GM12864 (cell line): ENCODE measurements around the gene CHRNE.

ENCODE experiments used
- DNase-seq: peaks from one replicate; pipeline ENCODE4 v3.0.0-alpha.2; 2011; ENCODE audit warnings: low read depth
- H3K4me3 ChIP-seq: 2 replicates; pipeline ENCODE4 v1.5.1; 2011; ENCODE audit warnings: mild to moderate bottlenecking, low read depth, low read length, control low read depth
- CTCF ChIP-seq: IDR thresholded peaks from 2 replicates; pipeline ENCODE4 v1.5.1; 2011; ENCODE audit warnings: low read depth, mild to moderate bottlenecking, moderate library complexity, low read length, control low read depth, inconsistent platforms; ENCODE audit errors: missing control alignments

Gene CHRNE

GRCh38 chr17:4893272-4893671, 9.6 kb downstream of the CHRNE start:
- H3K4me3 ChIP-seq, result no peak overlapping the region
- no peak for TF ChIP-seq CTCF
- DNase-seq, result no peak

GRCh38 chr17:4892499-4893221, 10.2 kb downstream of the CHRNE start:
- no peak for TF ChIP-seq CTCF
- no peak overlapping the region for H3K4me3 ChIP-seq
- no peak for DNase-seq

- H3K4me3 ChIP-seq, result no peak overlapping the region
- no peak for DNase-seq
- TF ChIP-seq CTCF, result no peak
Observed at GRCh38 chr17:4891411-4892410, 11.2 kb downstream of the CHRNE start.

GRCh38 chr17:4887581-4887980, 15.3 kb downstream of the CHRNE start:
- DNase-seq, result no peak
- TF ChIP-seq CTCF, result no peak
- no peak overlapping the region for H3K4me3 ChIP-seq

- H3K4me3 ChIP-seq, result no peak overlapping the region
- TF ChIP-seq CTCF, result no peak
- DNase-seq, result no peak
Observed at GRCh38 chr17:4886830-4887229, 16.1 kb downstream of the CHRNE start.

- no peak for DNase-seq
- no peak for TF ChIP-seq CTCF
- no peak overlapping the region for H3K4me3 ChIP-seq
Observed at GRCh38 chr17:4884489-4884888, 18.4 kb downstream of the CHRNE start.
